GM11168 (cell line): ENCODE measurements around the gene GLRX5.
"Not testable (repeated sequence)": the region's sequence is repeated elsewhere in the genome, so short reads cannot be mapped to it uniquely, and the experiment has no call there.

Experiments
- in situ Hi-C: fragments of 300-500 bp; cut with MboI; formaldehyde crosslinking; loops from one replicate; pipeline ENCODE4 v1.12.0; 2022; ENCODE audit warnings: low sequenced_read_pairs; ENCODE audit not compliant: unreplicated experiment

GLRX5 gene

DNA sequence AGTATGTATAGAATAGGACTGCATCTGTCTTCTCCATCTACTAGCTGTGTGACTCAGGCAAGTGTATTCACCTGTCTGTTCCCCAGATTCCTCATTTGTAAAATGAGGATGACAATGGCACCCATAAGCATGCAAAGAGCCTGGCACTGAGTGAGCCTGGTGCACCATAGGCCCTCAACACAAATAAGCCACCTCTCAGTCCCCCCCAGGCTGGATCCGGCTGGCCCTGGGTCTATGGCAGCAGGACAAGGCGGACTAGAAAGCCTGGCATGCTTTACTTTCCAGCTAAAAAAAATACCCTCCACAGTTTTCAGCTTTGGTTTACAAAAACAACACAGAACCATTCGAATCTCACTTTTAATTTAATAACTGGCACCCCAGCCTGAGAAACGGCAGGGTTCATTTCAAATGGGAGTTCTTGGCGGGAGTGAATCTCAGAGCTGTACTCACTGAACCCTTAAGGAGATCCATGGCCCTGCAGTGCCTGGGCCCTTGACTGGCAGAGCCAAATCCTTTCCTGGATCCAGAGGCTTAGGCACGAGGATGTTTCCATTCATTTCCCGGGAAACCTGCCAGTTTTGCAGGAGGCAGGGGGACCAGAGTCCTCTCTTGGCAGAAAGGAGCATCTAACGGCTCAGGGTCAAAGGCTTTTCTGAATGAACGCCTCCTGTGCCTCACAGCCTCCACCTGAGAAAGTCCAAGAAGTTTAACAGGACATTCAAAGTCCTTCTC lies 36.1 kb upstream of the GLRX5 start:
- in situ Hi-C loops, result no loop called here

DNA sequence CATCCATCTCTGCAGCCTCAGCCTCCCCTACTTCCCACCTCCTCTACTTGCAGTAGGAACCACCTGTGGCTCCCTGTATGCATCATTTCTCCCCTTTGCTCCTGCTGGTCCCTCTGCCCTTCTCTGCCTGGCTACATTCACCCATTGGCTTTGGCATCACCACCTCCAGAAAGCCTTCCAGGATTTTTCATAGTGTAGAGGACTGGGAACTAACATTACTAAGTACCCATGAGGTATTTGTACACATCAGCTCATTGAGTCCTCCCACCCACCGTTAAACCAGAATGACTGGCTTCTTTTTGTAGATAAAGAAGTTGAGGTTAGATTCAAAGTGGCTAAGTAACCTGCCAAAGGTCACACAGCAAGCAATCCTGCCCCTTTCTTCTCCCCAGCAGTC lies 35.5 kb upstream of the GLRX5 start:
- in situ Hi-C loops, result no loop called here

DNA sequence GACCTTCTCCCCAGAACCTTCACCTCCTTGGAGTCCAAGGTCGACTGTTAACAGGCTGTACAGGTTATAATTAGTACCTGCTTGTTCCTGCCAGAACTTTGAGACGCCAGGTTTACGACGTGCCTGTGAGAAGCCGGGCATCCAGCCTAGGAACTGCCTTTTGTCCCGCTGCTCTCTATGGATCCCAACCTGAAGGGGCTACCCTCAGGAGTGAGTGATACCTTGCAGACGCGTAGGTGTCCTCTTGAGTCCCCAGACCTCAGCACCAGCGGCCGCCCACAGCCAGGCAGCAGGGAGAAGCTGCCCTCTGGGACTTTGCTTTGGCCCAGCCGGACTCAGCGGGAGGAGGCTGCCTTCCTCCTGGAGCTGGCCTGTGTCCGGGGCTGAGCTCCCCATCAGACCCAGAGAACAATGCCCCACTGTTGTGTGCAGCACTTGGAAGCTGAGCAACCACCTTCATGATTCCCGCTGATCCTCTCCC lies 34.6 kb upstream of the GLRX5 start:
- in situ Hi-C loops, result no loop called here

DNA sequence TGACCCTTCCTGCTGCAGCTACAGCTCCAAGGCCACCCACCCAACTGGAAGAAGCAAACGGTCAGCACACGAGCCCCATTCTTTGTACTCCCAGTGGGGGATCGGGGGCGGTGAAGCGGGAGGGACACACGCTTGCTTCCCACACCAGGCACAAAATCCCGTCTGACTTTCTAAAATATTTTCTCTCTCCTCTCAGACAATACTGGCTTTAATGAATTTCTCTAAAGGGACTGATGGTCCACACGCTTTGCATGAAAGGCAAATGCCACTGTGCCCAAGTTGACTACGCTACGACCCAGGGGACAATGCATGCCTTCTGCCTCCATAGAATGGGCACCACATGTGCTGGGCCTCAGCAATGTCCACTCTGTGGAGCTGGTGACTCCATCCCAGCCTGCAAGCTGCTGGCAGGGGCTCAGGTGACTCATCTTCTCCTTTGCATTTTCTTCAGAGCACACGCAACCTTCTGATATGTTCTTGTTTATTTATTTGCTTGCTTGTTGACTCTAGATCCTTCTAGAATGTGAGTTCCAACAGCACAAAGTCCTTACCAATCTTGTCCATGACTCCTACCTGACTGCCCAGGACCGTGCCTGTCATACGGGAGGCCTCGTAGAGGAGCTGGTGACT lies 34.0 kb upstream of the GLRX5 start:
- in situ Hi-C loops, result no loop called here

DNA sequence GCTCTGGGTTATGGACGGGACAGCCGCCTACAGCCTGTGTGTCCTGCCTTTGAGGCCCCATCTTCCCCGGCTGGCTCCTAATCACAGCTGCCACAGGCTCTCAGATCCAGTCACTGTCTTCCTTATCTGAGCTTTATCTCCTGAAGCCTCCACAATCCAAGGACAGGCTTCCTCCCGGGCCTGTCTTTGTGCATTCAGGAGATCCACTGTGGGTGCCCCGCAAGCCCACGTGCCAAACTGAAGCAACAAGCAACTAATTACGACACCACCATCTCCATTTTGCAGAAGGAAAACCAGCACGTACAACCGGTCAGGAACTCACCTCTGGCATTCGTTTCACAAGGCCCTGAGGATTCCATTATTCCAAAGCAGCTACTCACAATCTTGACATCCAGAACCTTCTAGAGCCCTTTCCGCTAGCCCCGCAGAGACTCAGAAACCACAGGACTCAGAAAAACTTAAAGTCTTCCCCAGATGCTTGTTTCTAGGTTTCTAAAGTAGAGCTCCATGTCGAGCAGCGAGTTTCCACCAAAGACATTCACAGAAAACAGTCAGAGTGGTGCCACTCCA lies 32.4 kb upstream of the GLRX5 start:
- in situ Hi-C loops, result no loop called here

DNA sequence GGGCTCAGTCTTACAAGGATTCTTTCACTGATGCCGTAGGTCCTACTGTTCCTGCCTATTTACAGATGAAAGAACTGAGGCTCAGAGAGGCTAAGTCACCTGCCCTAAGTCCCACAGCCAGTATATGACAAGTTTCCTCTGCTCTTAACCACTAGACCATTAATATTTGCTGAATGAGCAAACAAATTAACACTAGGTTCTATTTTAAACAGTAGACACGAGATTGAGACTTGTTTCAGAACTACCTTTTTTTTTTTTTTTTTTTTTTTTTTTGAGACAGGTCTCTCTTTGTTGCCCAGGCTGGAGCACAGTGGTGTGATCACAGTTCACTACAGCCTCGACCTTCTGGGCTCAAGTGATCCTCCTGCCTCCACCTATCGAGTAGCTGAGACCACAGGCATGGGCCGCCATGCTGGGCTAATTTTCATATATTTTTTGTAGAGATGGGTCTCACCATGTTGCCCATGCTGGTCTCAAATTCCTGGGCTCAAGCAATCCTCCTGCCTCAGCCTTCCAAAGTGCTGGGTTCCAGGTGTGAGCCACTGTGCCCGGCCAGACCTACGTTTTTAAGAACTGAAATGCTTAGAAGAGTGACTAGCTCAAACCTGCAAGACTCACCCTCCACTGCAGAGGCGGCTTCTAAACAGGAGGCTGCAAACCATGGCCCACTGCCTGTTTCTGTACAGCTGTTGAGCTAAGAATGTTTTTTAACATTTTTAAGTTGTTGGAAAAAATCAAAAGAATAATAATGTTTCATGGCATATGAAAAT lies 31.3 kb upstream of the GLRX5 start:
- in situ Hi-C loops, result no loop called here

DNA sequence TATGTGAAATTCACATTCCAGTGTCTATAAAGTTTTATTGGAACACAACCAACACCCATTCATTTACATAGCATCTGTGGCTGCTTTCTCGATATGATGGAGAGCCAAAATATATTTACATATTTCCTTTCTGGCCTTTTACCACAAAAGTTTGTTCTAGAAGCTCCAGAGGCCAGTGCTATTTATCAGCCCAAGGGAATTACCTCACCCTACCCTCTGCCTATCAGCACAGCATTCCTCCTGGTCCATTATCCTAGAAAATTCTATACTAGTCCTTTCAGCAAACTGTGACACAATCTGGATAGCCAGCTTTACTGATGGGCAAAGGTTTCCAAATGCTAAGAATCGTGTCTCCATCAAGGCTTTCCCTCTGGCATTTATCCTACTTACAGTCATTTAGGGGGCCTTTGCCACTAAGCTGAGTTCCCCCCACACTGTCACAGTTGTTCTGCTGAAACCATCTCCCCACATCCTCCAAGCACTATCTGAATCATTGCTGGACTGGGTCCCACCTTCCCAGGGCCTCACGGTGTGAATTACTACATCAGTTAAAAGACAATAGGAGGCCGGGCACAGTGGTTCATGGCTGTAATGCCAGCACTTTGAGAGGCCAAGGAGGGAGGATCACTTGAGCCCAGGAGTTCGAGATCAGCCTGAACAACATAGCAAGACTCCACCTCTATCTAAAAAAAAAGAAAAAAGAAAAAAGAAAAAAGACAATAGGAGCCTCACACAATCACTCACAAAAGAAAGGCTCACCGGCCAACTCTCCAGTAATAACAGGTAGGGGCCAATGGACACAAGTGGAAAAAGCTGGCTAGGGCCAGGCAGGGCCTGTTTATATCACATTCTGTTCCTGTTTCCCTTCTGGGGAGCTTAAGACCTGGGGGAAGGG lies 30.5 kb upstream of the GLRX5 start:
- in situ Hi-C loops, result no loop called here

DNA sequence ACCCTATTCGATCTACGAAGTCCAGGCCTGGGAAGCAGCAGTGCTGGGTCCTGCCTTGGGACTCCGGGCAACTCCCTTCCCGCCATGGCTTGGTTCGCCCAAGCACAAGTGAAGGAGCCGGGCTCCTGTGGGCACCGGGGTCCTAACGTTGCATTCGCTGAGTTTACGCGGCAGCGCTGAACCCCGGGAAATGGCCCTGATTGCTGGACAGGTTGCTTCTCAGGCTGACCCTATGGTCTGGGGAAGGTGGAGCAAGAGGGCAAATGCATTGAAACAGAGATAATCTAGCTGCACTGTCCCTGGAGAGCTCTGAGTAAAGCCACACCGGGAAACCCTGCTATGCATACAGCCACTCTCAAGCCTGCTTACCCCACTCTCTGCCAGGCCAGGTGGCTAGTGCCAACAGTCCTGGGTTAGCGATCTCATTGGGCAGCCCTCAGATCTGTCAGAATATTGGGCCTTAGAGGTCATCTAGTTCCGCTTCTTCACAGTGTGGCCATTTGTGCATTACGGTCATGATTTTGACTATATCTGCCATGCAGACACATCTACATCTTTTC lies 29.7 kb upstream of the GLRX5 start:
- in situ Hi-C loops, result no loop called here

DNA sequence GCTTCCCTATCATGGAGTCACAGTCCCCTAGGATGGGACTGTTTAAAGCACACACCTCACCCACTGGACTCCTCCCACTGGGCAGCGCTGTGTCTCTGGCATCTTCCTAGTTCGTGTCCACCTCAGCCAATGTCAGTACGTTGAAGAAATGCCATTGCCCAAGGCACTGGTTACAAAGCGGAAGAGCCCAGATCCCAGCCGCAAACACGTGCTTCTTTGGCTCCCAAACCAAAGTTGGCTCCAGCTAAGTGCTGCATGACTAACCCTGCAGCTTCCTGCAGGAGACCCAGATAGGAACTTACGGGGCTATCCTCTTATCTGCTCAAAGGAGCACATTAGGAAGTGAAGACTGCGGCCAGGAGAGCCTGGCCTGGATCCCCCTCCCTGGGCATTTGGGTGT lies 27.7 kb upstream of the GLRX5 start:
- in situ Hi-C loops, result no loop called here

DNA sequence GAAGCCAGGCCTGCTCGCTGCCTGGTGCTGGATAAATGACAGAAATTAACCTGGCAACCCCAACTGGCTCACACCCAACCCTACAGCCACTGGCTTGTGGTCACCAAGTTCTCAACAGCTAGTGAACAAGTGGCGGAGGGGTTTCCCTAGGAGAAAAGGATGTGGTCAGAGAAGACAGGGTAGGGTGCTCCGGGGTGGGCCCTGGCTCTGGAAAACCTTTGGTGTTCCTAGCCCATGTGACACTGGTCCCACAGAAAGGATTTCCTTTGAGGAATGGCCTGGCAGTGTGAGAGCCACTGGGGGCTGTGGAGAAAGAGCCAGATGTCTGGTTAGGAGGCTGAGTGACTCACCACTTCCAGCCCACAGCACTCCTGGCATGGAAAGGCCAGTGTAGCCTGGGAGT lies 27.1 kb upstream of the GLRX5 start:
- in situ Hi-C loops, result no loop called here

DNA sequence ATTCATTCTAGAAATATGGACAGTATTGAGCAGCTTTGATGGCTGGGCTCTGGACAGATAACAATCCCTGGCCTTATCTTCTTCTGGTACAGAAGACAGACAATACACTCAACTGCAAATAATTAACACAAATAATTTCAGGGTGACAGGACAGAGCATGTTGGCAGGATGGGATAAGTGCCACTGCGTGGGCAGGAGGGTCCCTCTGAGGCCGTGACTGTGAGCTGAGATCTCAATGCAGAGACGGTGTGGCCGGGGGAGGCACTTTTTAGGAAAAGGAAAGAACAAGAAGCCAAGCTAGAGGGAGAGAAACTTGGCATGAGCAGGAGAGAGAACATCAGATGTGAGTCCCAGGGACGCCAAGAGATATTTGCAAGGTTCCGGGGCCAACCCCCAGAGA lies 26.5 kb upstream of the GLRX5 start:
- in situ Hi-C loops, result no loop called here

DNA sequence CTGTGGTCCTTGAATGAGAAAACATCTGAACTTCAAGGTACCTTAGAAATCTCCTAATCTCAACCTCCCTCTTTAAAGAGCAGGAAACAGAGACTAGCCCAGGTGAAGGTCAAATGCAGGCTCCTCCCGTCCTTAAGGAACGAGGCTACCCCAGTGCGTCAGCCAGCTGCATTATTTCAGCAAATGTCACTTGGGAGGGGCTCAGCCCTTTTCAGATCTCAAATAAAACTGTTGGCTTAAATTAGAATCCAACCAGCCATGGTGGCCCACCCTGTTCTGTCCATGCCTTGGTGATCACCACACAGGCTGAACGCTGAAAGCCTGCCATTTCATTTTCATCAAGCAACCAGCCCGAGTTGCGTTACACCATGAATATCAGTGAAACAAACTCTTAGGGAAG lies 25.4 kb upstream of the GLRX5 start:
- in situ Hi-C loops, result no loop called here

DNA sequence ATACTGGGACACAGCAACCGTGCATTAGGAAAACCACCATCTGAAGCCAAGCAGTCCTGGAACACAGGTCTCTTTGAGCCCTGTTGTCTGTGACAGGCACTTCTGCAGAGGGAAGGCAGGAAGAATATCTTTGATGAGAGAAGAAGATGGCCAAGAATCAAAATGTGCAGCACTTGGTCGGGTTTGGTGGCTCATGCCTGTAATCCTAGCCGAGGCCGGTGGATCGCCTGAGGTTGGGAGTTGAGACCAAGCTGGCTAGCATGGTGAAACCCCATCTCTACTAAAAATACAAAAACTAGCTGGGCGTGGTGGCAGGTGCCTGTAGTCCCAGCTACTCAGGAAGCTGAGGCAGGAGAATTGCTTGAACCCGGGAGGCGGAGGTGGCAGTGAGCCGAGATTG lies 24.5 kb upstream of the GLRX5 start:
- in situ Hi-C loops, result not testable (repeated sequence)

DNA sequence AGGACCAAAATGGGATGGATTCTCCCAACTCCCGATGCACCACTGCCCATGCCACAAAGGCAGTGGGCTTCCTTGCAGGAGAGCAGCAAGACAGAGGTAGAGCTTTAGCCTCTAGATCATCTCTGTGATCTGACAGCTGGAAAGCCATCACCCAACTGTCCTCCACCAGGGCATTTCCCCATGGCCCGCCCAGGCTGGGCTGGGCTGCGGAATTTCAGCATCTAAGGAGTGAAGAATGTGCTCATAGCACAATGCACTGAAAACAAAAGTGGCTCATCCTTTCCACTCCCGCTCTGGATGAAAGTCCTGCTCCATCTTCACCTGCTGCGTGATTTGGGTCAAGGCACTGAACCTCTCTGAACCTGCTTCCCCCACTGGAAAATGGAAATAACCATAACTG lies 24.0 kb upstream of the GLRX5 start:
- in situ Hi-C loops, result no loop called here

DNA sequence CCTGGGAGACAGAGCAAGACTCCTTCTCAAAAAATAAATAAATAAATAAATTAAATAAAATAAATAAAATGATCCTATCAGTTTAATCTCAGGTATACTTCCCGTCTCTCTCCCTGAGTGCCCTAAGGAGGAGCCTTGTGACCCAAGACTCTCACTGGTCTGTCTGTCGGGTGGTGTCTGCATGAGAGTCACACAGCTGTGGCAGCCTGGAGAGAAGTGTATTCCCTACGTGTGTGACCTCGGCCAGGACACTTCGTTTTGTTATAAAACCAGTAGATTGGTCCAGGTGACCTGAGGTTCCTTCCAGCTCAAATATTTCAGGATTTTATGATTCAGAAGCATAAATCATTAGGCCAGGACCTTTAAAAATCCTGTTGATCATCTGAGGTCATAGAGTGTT lies 23.2 kb upstream of the GLRX5 start:
- in situ Hi-C loops, result no loop called here

DNA sequence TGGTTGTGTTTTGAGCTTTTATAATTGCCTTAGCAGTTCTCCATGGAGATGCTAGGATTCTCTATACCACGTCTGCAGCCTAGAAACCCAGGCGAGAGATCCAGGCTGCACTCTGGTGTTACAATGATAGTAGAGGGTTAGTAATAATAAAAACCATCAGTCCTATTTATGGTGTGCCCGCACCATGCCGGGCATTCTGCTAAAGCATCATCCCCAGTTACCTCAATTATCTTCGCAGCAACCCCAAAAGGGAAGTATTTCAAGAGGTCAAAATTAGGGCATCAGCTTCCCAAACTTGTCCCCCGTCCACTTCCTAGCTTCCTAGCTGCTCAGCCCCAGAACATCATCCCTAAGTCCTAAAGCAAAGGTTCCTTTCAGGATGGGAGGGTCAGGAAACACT lies 21.6 kb upstream of the GLRX5 start:
- in situ Hi-C loops, result no loop called here

DNA sequence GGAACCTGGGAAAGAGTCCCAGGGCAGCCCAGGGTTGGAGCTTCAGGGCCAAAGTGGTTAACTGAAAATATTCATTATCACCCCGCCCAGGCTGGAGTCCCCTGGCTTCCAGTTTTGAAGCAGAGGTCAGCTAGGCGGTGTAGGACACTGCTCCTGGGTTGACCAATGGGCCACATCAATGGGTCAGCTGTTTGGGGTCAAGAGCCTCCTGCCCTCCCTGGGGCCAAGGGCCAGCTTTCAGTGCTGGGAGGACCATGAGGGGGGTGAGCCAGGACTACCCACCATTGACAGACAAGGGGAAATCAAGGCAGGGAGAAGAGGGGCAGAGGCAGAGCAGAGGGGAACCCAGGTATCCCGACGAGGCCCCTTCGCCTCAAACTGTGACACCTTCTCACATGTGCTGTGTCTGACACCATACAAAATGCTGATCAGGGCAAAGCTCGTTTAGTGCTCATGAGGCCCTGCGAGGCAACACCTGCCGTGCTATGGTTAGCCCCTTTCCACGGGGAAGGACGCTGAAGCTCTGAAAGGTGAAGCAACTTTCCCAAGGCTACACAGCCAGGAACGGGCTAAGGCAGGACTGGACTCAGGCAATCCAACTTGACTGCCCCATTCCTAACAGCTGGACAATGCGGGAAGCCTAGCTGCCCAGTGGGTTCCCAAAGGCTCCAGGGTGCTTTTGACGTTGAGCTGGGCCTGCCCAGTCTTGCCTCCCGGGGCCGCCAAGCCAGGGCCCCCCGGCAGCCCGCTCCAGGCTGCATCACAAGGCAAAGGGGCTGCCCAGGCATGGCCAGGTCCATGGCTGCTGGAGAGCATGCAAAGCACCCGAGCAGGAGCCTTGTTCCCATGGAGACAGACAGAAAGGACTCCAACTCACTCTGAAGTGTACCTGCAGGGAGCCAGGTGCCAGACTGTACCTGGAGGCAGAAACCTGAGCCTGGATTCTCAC lies 20.4 kb upstream of the GLRX5 start:
- in situ Hi-C loops, result no loop called here

DNA sequence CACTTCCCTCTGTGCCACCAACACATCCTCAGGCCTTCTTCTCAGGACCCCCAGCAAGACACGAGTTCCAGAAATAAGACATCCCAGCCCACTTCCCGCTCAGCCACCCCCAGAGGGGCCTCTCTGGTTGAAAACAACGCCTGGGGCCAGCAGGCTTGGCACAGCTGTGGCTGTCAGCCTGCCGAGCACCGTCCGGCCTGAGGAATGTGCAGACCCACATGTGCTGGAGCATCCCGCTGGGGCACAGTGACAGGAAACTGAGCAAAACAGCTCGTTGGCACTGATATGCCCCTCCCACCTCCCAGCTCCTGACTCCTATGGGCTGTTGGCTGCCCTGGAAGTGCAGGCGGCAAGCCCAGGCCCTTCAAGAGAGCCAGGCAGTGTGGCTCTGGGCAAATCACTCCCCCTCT lies 19.8 kb upstream of the GLRX5 start:
- in situ Hi-C loops, result no loop called here
